Astrocyte (in vitro differentiated cells and primary cell): ENCODE measurements around the gene HMX2. TPM values are rescaled to one million over a fixed set of nuclear protein-coding genes. Genes with fewer than 3 reads are reported as not detected.
A peak's percentile ranks its signal among the peaks of the same experiment; 100 is the strongest.

ENCODE experiments used
- DNase-seq: peaks from one replicate; pipeline ENCODE4 v3.0.0-alpha.2; 2010; ENCODE audit warnings: low read depth
- FAIRE-seq: peaks from 2 replicates; lab custom pipeline; 2011; peaks lifted over from hg19 to GRCh38; lab: Jason Lieb, UNC
- H2AFZ ChIP-seq: 2 replicates; pipeline ENCODE4 v1.6.0; 2012; ENCODE audit warnings: low read depth, low read length, inconsistent platforms
- H3K27ac ChIP-seq: 2 replicates; pipeline ENCODE4 v1.5.1; 2011; ENCODE audit warnings: low read depth, low read length, inconsistent platforms
- H3K27me3 ChIP-seq: 2 replicates; pipeline ENCODE4 v1.6.0; 2011; ENCODE audit warnings: low read length, inconsistent platforms; ENCODE audit not compliant: insufficient read depth
- H3K36me3 ChIP-seq: 2 replicates; pipeline ENCODE4 v1.5.1; 2011; ENCODE audit warnings: low read length, inconsistent platforms; ENCODE audit not compliant: insufficient read depth
- H3K4me1 ChIP-seq: 2 replicates; pipeline ENCODE4 v1.5.1; 2011; ENCODE audit warnings: low read length, inconsistent platforms; ENCODE audit not compliant: insufficient read depth
- H3K4me2 ChIP-seq: 2 replicates; pipeline ENCODE4 v1.6.0; 2012; ENCODE audit warnings: low read length, inconsistent platforms
- H3K4me3 ChIP-seq: 2 replicates; pipeline ENCODE4 v1.5.1; 2011; ENCODE audit warnings: low read depth, mild to moderate bottlenecking, low read length, inconsistent platforms; ENCODE audit not compliant: insufficient read depth
- H3K79me2 ChIP-seq: 2 replicates; pipeline ENCODE4 v1.6.0; 2012; ENCODE audit warnings: mild to moderate bottlenecking, low read length, inconsistent platforms; ENCODE audit not compliant: insufficient read depth
- H3K9ac ChIP-seq: 2 replicates; pipeline ENCODE4 v1.6.0; 2012; ENCODE audit warnings: mild to moderate bottlenecking, low read length, inconsistent platforms
- H3K9me3 ChIP-seq: 2 replicates; pipeline ENCODE4 v1.5.1; 2012; ENCODE audit warnings: low read depth, mild to moderate bottlenecking, low read length, inconsistent platforms; ENCODE audit not compliant: insufficient read depth
- H4K20me1 ChIP-seq: 2 replicates; pipeline ENCODE4 v1.6.0; 2012; ENCODE audit warnings: low read length, inconsistent platforms; ENCODE audit not compliant: insufficient read depth
- H3K27ac Mint-ChIP-seq: one replicate; pipeline ENCODE4 v1.8.0; 2021; ENCODE audit warnings: mild to moderate bottlenecking, mixed read lengths; ENCODE audit not compliant: unreplicated experiment
- H3K27me3 Mint-ChIP-seq: one replicate; pipeline ENCODE4 v1.8.0; 2021; ENCODE audit warnings: low read depth, mixed read lengths; ENCODE audit not compliant: unreplicated experiment
- H3K36me3 Mint-ChIP-seq: one replicate; pipeline ENCODE4 v1.8.0; 2021; ENCODE audit warnings: low read depth, mixed read lengths; ENCODE audit not compliant: unreplicated experiment
- H3K4me1 Mint-ChIP-seq: one replicate; pipeline ENCODE4 v1.8.0; 2021; ENCODE audit warnings: low read depth, mixed read lengths; ENCODE audit not compliant: unreplicated experiment
- H3K4me3 Mint-ChIP-seq: one replicate; pipeline ENCODE4 v1.8.0; 2021; ENCODE audit warnings: mild to moderate bottlenecking, moderate library complexity, mixed read lengths; ENCODE audit not compliant: unreplicated experiment
- H3K9me3 Mint-ChIP-seq: one replicate; pipeline ENCODE4 v1.8.0; 2021; ENCODE audit warnings: mild to moderate bottlenecking, mixed read lengths; ENCODE audit not compliant: unreplicated experiment
- EZH2 ChIP-seq: IDR thresholded peaks from 2 replicates; pipeline ENCODE4 v1.6.1; 2012; ENCODE audit warnings: mild to moderate bottlenecking, low read length, inconsistent platforms; ENCODE audit not compliant: insufficient read depth
- total RNA-seq: library from RNA; stranded (reverse); gene quantifications from 2 replicates; pipeline ENCODE4 v1.2.1, GENCODE V29; 2021
- TF ChIP-seq, protein P1 (sequence below): IDR thresholded peaks from 2 replicates; pipeline ENCODE4 v1.5.1; 2011; ENCODE audit warnings: low read depth, mild to moderate bottlenecking, inconsistent platforms, low read length, moderate library complexity; ENCODE audit not compliant: insufficient read depth

Gene HMX2
- total RNA-seq, 1 donor from 2014 or later = not detected

DNA sequence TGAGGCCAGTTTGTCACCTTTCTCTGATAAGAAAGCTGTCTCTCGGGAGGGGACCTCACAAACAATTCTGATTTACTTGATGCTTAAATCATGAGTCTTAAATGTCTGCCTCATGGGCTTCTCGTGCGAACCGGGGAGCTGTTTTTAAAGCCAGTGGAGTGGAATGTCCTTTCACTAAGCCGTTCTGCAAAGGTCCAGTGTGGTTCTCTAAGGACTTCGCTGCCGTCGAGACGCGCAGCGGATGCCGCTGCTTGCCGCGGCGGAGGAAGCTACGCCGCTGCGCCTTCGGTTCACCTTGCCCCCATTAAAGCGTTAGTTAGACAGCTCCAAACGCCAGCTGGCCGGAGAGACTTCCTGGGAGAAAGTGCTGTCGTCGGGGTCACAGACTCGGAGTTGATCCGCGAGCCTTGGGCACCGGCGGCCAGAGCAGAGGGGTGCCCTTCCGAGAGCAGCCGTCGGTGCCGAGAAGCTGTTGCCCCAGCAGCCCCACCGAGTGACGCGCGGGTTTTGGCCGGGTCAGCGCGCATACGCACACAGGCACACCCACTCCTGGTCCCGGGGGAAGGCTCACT is 13.5 kb upstream of the HMX2 start:
- Histone ChIP-seq H3K27ac (no peak overlapping the region), H2AFZ (peak overlapping the region; percentile 34), H3K9me3 (no peaks in the 10 kb centered on the region), H3K9ac (no peak overlapping the region), H3K4me3 (no peak overlapping the region), H3K27me3 (peaks cover 91% of the 10 kb centered on the region), H3K36me3 (no peaks in the 10 kb centered on the region), H4K20me1 (peaks cover 13% of the 10 kb centered on the region), H3K79me2 (no peaks in the 10 kb centered on the region), H3K4me2 (peak overlapping the region; percentile 8), H3K4me1 (no peaks in the 10 kb centered on the region)
- H3K9me3 Mint-ChIP-seq = peaks cover 24% of the 10 kb centered on the region
- DNase-seq (no peak), FAIRE-seq (no peak)
- peaks cover 77% of the 10 kb centered on the region for H3K27me3 Mint-ChIP-seq
- peak overlapping the region; percentile 27 for H3K4me3 Mint-ChIP-seq
- peak overlapping the region; percentile 47 for H3K27ac Mint-ChIP-seq
- peaks cover 5% of the 10 kb centered on the region for H3K36me3 Mint-ChIP-seq
- peaks cover 7% of the 10 kb centered on the region for H3K4me1 Mint-ChIP-seq
- TF ChIP-seq EZH2 = peak; percentile 80
- TF ChIP-seq, protein P1, sequence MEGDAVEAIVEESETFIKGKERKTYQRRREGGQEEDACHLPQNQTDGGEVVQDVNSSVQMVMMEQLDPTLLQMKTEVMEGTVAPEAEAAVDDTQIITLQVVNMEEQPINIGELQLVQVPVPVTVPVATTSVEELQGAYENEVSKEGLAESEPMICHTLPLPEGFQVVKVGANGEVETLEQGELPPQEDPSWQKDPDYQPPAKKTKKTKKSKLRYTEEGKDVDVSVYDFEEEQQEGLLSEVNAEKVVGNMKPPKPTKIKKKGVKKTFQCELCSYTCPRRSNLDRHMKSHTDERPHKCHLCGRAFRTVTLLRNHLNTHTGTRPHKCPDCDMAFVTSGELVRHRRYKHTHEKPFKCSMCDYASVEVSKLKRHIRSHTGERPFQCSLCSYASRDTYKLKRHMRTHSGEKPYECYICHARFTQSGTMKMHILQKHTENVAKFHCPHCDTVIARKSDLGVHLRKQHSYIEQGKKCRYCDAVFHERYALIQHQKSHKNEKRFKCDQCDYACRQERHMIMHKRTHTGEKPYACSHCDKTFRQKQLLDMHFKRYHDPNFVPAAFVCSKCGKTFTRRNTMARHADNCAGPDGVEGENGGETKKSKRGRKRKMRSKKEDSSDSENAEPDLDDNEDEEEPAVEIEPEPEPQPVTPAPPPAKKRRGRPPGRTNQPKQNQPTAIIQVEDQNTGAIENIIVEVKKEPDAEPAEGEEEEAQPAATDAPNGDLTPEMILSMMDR = no peak

DNA sequence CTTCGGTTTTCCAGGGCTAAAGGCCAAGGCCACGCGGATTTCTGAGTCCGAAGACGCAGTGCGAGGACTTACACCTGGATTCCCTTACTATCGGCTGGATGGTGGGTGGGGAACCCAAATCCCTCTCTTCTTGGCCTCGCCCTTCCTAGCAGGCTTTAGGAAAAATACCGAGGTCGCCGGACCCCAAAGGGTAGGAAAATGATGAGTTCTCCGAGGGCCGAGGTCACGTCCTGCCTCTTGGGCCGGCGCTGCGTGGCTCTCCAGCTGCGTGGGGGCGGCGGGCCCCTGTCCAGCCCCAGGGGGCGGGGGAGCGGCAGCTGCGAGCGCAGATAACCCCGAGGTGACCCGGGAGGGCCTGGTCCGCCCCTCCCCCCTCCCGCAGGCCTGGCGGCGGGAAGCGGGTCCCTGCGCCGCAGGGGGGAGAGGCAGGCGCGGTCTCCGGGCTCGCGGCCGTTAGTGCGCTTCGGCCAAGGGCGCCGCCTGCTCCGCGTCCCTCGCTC is 13.0 kb upstream of the HMX2 start:
- Histone ChIP-seq H3K9ac (no peak overlapping the region), H3K4me1 (no peaks in the 10 kb centered on the region), H2AFZ (no peak overlapping the region), H3K27me3 (peaks cover 92% of the 10 kb centered on the region), H3K36me3 (no peaks in the 10 kb centered on the region), H3K79me2 (no peaks in the 10 kb centered on the region), H4K20me1 (peaks cover 19% of the 10 kb centered on the region), H3K4me2 (peak overlapping the region; percentile 62), H3K9me3 (peaks cover 3% of the 10 kb centered on the region), H3K27ac (no peak overlapping the region), H3K4me3 (no peak overlapping the region)
- TF ChIP-seq, protein P1 = no peak
- peak; percentile 47 for TF ChIP-seq EZH2
- Mint-ChIP-seq H3K9me3 (peaks cover 22% of the 10 kb centered on the region), H3K36me3 (peaks cover 6% of the 10 kb centered on the region), H3K4me1 (peaks cover 7% of the 10 kb centered on the region), H3K27ac (no peak overlapping the region), H3K4me3 (no peak overlapping the region), H3K27me3 (peaks cover 77% of the 10 kb centered on the region)
- DNase-seq = no peak
- no peak for FAIRE-seq
